AG10803 (cell line): ENCODE measurements around the gene RRAS.
"Not testable (repeated sequence)": the region's sequence is repeated elsewhere in the genome, so short reads cannot be mapped to it uniquely, and the experiment has no call there.

Source experiments
- DNase-seq: peaks from one replicate; pipeline ENCODE4 v3.0.0; 2010; ENCODE audit warnings: low read depth
- H3K4me3 ChIP-seq: 2 replicates; pipeline ENCODE4 v1.5.1; 2011; ENCODE audit warnings: mild to moderate bottlenecking, low read length, control low read depth
- CTCF ChIP-seq: conservative IDR thresholded peaks from 2 replicates; pipeline ENCODE4 v1.5.1; 2011; ENCODE audit warnings: mild to moderate bottlenecking, low read length, control low read depth, inconsistent platforms

RRAS gene

DNA sequence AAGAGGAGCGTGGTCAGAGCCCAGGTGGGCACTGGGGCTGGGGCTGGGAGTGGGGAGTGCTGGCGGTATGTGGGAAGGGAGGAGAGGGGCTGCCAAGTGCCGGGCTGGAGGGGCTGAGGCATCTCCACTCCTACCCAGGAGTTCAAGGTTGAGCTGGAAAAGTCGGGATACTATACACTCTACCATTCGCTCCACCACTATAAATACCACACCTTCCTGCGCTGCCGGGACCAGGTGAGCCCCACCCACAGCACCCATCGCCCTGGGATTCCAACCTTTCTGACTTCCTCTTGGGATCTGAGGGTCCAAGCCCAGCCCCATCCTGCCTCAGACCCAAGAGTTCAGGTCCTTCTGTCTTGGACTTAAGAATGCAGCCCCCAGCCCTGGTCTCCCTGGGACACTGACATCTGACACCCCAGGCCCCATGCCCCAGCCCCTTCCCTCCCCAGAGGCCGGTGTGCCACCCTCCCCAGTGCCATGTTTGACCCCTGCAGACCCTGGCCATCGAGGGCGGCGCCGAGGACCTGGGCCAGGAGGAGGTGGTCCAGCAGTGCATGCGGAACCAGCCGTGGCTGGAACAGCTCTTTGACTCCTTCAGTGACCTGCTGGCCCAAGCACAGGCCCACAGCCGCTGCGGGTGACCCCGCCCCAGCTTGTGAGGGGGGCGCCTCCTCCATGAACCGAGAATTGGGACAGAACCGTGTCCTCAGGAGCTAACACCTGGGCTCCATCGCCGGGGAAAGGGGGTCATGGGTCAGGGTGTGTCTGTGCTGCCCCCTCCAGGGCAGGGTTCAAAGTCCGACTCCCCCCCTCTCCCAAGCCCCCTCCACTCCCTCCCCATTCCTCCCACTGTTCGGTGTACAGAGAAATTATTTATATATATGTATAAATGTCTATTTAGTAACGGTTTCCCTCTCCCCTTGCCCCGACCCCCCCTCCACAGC, 14.7 kb downstream of the RRAS start:
- TF ChIP-seq CTCF = no peak
- no peak overlapping the region for H3K4me3 ChIP-seq

DNA sequence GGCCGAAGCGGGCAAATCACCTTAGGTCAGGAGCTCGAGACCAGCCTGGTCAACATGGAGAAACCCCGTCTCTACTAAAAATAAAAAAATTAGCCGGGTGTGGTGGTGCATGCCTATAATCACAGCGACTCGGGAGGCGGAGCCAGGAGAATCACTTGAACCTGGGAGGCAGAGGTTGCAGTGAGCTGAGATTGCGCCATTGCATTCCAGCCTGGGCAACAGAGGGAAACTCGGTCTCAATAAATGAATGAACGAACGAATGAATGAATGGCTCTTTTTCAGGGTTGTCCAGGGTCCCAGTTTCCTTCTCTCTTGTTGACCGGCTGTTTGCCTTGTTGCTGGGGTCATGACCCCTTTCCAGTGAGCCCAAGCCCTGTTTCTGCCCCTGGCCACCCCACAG, 22.1 kb downstream of the RRAS start:
- not testable (repeated sequence) for H3K4me3 ChIP-seq, DNase-seq

More for the DNA sequence above, 14.7 kb downstream of the RRAS start:
- no peak for DNase-seq

DNA sequence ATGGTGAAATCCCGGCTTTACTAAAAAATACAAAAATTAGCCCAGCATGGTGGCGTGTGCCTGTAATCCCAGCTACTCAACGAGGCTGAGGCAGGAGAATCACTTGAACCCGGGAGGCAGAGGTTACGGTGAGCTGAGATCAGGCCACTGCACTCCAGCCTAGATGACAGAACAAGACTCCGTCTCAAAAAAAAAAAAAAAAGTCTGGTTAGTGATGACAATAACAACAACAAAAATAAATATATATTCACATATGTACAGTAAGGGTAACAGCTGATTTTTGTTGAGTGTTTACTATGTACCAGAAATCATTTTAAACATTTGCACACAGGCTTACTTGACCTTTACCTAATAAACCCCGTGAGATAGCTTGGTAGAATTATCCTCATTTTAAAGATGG, 23.0 kb downstream of the RRAS start:
- no peak for DNase-seq
- H3K4me3 ChIP-seq = no peak overlapping the region
- TF ChIP-seq CTCF = no peak

DNA sequence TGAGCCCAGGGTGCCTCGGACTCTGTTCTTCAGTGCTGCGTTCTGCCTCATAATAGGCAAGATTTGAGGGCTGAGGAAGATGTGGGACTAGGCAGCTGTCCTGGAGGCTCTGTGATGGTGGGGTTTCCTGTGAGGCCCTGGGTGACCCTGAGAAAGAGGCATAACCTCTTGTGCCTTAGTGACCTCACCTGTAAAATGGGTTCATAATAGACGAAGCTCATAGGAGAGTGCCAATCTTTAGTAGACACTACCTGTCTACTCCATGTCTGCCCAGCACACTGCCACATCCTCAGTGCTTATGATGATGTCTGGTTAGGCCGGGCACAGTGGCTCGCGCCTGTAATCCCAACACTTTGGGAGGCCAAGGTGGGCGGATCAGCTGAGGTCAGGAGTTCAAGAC, 23.4 kb downstream of the RRAS start:
- no peak overlapping the region for H3K4me3 ChIP-seq
- no peak for DNase-seq
- TF ChIP-seq CTCF = no peak

DNA sequence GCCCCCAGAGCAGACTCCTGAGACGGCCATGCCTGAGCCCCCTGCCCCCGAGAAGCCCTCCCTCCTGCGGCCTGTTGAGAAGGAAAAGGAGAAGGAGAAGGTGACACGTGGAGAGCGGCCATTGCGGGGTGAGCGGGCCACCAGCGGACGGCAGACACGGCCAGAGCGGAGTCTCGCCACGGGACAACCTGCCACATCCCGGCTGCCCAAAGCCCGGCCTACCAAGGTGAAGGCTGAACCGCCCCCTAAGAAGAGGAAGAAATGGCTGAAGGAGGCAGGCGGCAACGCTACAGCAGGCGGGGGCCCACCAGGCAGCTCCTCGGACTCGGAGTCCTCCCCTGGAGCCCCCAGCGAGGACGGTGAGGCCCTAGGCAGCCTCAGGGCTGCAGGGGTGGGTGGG, 24.1 kb downstream of the RRAS start:
- no peak overlapping the region for H3K4me3 ChIP-seq
- no peak for TF ChIP-seq CTCF
- DNase-seq = no peak

DNA sequence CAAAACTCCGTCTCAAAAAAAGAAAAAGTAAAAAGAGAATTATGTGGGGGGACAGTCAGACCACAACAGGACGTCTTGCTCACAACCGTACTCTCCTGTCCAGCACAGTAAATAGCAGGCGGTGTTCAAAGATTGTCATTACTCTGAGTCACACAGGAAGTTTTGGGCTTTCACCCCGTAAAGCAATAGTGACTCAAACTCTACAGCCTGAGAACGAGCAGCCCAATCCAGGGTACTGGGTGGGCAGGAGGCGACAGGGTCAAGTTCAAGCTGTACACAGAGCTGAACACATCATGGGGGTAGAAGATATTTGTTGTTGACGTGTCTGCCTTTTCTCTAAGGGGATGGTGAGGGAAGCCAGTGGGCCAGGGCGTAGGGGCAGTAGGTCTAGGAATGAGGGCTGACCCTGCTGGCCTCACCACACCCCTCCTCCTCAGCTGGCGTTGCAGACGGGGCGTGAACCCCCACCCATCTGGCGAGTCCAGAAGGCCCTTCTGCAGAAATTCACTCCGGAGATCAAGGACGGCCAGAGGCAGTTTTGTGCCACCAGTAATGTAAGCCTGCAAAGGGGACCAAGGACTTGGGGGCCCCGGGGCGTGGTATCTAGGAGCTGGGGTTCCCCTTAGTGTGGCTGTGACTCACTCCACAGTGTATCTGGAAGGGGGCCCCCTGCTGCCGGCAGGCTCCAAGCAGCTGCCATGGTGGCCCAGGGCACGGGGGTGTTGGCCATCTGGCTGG, 25.7 kb downstream of the RRAS start:
- no peak overlapping the region for H3K4me3 ChIP-seq
- peak; percentile 74 for DNase-seq
- no peak for TF ChIP-seq CTCF

DNA sequence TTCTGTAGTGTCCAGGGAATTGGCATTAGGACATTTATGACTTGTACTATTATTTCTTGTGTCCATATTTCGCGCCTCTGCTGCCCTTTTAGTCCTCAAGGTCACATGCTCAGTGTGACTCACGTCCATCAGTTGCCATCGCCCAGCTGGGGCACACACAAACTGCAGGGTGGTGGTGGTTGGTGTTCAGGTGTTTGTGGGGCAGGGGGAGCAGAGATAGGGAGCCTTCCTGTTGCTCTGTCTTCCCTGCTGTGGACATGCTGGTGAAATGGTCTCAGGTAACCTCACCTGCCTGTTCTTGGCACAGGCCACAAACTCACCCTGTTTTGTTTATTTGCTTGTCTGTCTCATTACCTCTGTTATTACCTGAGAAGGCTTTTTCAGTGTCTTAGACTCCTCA, 26.6 kb downstream of the RRAS start:
- TF ChIP-seq CTCF = no peak
- DNase-seq = no peak
- H3K4me3 ChIP-seq = no peak overlapping the region
